MM.1S (cell line): Measurements from ENCODE around the gene USP9Y.

Experiments used
- DNase-seq: peaks from one replicate; pipeline ENCODE4 v3.0.0-alpha.2; 2015
- H2AFZ ChIP-seq: fragments of 300-600 bp; sonication (generic); 2 replicates; pipeline ENCODE4 v1.6.0; 2016; ENCODE audit warnings: antibody characterized with exemption, low read length
- H3F3A ChIP-seq: fragments of 300-600 bp; sonication (generic); 2 replicates; pipeline ENCODE4 v1.6.1; 2016; ENCODE audit warnings: mild to moderate bottlenecking, antibody characterized with exemption, low read length, moderate library complexity, mixed read lengths; ENCODE audit not compliant: insufficient read depth
- H3K27ac ChIP-seq: fragments of 300-600 bp; sonication (generic); 2 replicates; pipeline ENCODE4 v1.5.1; 2016; ENCODE audit warnings: mild to moderate bottlenecking, low read length
- H3K27me3 ChIP-seq: fragments of 300-600 bp; sonication (generic); replicated peaks from 2 replicates; pipeline ENCODE4 v1.6.0; 2016; ENCODE audit warnings: low read length; ENCODE audit not compliant: insufficient read depth
- H3K36me3 ChIP-seq: fragments of 300-600 bp; sonication (generic); replicated peaks from 2 replicates; pipeline ENCODE4 v1.6.1; 2016; ENCODE audit warnings: mild to moderate bottlenecking, low read length, mixed read lengths; ENCODE audit not compliant: insufficient read depth
- H3K4me1 ChIP-seq: fragments of 300-600 bp; sonication (generic); 2 replicates; pipeline ENCODE4 v1.6.1; 2016; ENCODE audit warnings: low read length, mixed read lengths
- H3K4me2 ChIP-seq: fragments of 300-600 bp; sonication (generic); 2 replicates; pipeline ENCODE4 v1.6.0; 2016; ENCODE audit warnings: low read depth, low read length
- H3K4me3 ChIP-seq: fragments of 300-600 bp; sonication (generic); 2 replicates; pipeline ENCODE4 v1.5.1; 2016; ENCODE audit warnings: low read length, mixed read lengths
- H3K79me2 ChIP-seq: fragments of 300-600 bp; sonication (generic); 2 replicates; pipeline ENCODE4 v1.6.1; 2016; ENCODE audit warnings: mixed run types, low read length, mixed read lengths
- H3K9ac ChIP-seq: fragments of 300-600 bp; sonication (generic); 2 replicates; pipeline ENCODE4 v1.6.1; 2016; ENCODE audit warnings: low read length, mixed read lengths
- H3K9me2 ChIP-seq: fragments of 300-600 bp; sonication (generic); replicated peaks from 2 replicates; pipeline ENCODE4 v1.6.1; 2016; ENCODE audit warnings: mild to moderate bottlenecking, low read length, mixed read lengths; ENCODE audit not compliant: insufficient read depth
- H3K9me3 ChIP-seq: fragments of 300-600 bp; sonication (generic); replicated peaks from 2 replicates; pipeline ENCODE4 v1.6.1; 2016; ENCODE audit warnings: mild to moderate bottlenecking, low read length, mixed read lengths; ENCODE audit not compliant: insufficient read depth
- H4K20me1 ChIP-seq: fragments of 300-600 bp; sonication (generic); 2 replicates; pipeline ENCODE4 v1.6.1; 2016; ENCODE audit warnings: mild to moderate bottlenecking, low read length, moderate library complexity, mixed read lengths; ENCODE audit not compliant: insufficient read depth
- EZH2 ChIP-seq: fragments of 300-600 bp; sonication (generic); optimal IDR thresholded peaks from 2 replicates; pipeline ENCODE3; 2017; ENCODE audit warnings: low read depth, mild to moderate bottlenecking, antibody characterized with exemption, low read length, mixed read lengths
- EZH2phosphoT487 ChIP-seq: fragments of 300-600 bp; sonication (generic); IDR thresholded peaks from 2 replicates; pipeline ENCODE4 v1.6.1; 2018; ENCODE audit warnings: antibody characterized with exemption, low read length
- TF ChIP-seq, protein P1 (sequence below): fragments of 300-600 bp; sonication (generic); IDR thresholded peaks from 2 replicates; pipeline ENCODE4 v1.5.1; 2016; ENCODE audit warnings: antibody characterized with exemption, low read length, mixed read lengths

The USP9Y gene

DNA sequence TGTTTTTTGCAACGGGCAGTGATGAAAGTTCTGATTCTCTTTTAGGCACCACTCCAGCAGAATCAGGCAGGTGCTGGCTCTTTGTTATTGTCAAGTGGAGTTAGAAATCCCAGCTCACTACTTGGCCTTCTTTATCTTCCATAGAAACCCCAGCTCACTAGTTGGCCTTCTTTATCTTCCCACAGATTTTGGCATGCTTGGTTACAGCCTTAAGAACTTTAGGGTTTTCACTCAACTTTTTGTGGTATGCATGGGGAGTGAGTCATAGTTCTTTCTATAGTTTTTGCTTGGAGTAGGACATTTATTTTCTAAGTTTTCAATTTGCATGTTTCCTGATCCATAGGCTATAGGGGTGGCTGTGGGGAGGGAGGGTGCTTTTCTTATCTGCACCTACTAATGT is 55.0 kb downstream of the USP9Y start:
- H3K9ac ChIP-seq = no peak overlapping the region
- no peaks in the 10 kb centered on the region for H3K79me2 ChIP-seq
- DNase-seq = no peak
- no peak overlapping the region for H3K4me2 ChIP-seq
- H3K36me3 ChIP-seq = no peaks in the 10 kb centered on the region
- no peaks in the 10 kb centered on the region for H3F3A ChIP-seq
- no peaks in the 10 kb centered on the region for H4K20me1 ChIP-seq
- no peaks in the 10 kb centered on the region for H3K9me3 ChIP-seq
- H2AFZ ChIP-seq = no peak overlapping the region
- no peak overlapping the region for H3K27ac ChIP-seq
- no peak overlapping the region for H3K4me3 ChIP-seq
- no peaks in the 10 kb centered on the region for H3K27me3 ChIP-seq
- no peaks in the 10 kb centered on the region for H3K4me1 ChIP-seq
- H3K9me2 ChIP-seq = no peaks in the 10 kb centered on the region
- TF ChIP-seq, protein P1, sequence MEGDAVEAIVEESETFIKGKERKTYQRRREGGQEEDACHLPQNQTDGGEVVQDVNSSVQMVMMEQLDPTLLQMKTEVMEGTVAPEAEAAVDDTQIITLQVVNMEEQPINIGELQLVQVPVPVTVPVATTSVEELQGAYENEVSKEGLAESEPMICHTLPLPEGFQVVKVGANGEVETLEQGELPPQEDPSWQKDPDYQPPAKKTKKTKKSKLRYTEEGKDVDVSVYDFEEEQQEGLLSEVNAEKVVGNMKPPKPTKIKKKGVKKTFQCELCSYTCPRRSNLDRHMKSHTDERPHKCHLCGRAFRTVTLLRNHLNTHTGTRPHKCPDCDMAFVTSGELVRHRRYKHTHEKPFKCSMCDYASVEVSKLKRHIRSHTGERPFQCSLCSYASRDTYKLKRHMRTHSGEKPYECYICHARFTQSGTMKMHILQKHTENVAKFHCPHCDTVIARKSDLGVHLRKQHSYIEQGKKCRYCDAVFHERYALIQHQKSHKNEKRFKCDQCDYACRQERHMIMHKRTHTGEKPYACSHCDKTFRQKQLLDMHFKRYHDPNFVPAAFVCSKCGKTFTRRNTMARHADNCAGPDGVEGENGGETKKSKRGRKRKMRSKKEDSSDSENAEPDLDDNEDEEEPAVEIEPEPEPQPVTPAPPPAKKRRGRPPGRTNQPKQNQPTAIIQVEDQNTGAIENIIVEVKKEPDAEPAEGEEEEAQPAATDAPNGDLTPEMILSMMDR = no peak
- TF ChIP-seq EZH2 (no peak), EZH2phosphoT487 (no peak)

DNA sequence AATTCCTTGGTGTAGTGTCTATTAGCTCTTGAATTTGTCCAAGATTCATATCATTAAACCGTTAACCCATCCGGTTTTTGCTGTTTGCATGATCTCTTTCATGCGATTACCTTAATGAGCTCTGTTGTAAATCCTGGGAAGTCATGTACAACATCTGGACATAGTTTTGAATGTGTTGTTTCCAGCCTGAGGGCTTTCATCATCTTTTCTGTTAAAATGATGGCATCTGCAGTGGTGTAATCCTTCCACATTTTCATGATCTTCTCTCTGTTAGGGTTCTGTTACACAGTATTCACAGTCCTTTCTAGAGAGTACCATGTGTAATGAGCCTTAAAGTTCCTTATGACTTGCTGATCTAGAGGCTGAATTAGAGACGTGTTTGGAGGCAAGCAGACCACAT is 64.9 kb downstream of the USP9Y start:
- Histone ChIP-seq H3K27me3 (no peaks in the 10 kb centered on the region), H3K4me2 (no peak overlapping the region), H3K9ac (no peak overlapping the region), H3K9me2 (no peaks in the 10 kb centered on the region), H3K4me3 (no peak overlapping the region), H3K9me3 (no peaks in the 10 kb centered on the region), H3K4me1 (no peaks in the 10 kb centered on the region), H3K79me2 (no peaks in the 10 kb centered on the region), H3K36me3 (no peaks in the 10 kb centered on the region), H3K27ac (no peak overlapping the region), H3F3A (no peaks in the 10 kb centered on the region), H4K20me1 (no peaks in the 10 kb centered on the region), H2AFZ (no peak overlapping the region)
- DNase-seq = no peak
- TF ChIP-seq EZH2phosphoT487 = no peak
- TF ChIP-seq, protein P1 = no peak

DNA sequence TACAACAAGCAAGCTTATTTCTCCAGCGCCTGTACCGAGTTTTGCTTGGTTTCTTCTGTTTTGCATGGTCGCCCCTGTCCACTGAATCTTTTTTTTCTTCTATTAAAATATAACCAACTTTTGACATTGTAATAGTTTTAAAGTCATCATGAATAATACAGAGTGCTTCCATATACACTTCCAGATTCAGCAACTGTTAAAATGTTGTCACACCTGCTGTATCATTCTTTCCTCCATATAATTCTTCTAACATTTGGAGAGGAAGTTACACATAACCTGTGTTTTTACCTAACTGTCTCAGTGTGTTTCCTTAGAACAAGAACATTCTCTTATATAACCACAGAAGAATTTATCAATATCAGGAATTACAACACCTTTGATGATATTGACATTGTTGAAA is 83.5 kb downstream of the USP9Y start:
- TF ChIP-seq, protein P1 = no peak
- TF ChIP-seq EZH2 (no peak), EZH2phosphoT487 (no peak)
- Histone ChIP-seq H3K4me3 (no peak overlapping the region), H3K27ac (no peak overlapping the region), H4K20me1 (no peaks in the 10 kb centered on the region), H3K9ac (no peak overlapping the region), H3K4me2 (no peak overlapping the region), H3F3A (no peaks in the 10 kb centered on the region), H3K4me1 (no peaks in the 10 kb centered on the region), H3K27me3 (no peaks in the 10 kb centered on the region), H3K36me3 (no peaks in the 10 kb centered on the region), H2AFZ (no peak overlapping the region), H3K9me3 (no peaks in the 10 kb centered on the region), H3K9me2 (no peaks in the 10 kb centered on the region), H3K79me2 (no peaks in the 10 kb centered on the region)
- no peak for DNase-seq

DNA sequence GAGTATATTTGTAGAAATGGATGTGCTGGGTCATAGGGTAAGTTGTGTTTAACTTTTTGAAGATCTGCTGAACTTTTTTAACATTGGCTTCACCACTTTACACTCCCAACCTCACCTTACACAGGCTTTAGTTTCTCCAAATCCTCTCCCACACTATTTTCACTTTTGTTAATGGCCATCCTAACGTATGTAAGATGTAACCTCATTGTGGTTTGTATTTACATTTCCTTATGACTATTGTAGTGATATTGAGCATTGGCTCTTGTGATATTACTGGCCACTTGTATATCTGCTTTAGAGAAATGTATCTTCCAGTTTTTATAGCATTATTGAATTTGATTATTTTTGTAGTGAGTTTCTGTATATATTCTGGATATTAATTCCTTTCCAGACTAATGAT is 93.0 kb downstream of the USP9Y start:
- Histone ChIP-seq H3F3A (no peaks in the 10 kb centered on the region), H3K27ac (no peak overlapping the region), H3K27me3 (no peaks in the 10 kb centered on the region), H3K36me3 (no peaks in the 10 kb centered on the region), H3K4me1 (no peaks in the 10 kb centered on the region), H4K20me1 (no peaks in the 10 kb centered on the region), H3K4me2 (no peak overlapping the region), H2AFZ (no peak overlapping the region), H3K79me2 (no peaks in the 10 kb centered on the region), H3K9ac (no peak overlapping the region), H3K9me2 (no peaks in the 10 kb centered on the region), H3K9me3 (no peaks in the 10 kb centered on the region), H3K4me3 (no peak overlapping the region)
- DNase-seq = no peak
- TF ChIP-seq EZH2 (no peak), EZH2phosphoT487 (no peak)
- TF ChIP-seq, protein P1 = no peak
